ENCODE results near the gene KRTCAP3. TPM values are rescaled to one million over a fixed set of nuclear protein-coding genes. Genes with fewer than 3 reads are reported as not detected.

The KRTCAP3 gene
- total and polyA plus RNA-seq, 2 experiments from 2014 or later = 1.3 to 2.0 TPM

GRCh38 chr2:27445615-27446014 is 3.4 kb downstream of the KRTCAP3 start:
- DNase-seq (ENCODE audit: low read depth in 1 of 2, low spot score in 1 of 2) = no peak
- TF ChIP-seq CTCF (IDR thresholded peaks at IDR 0.05; ENCODE audit: low read depth, low read length) = no peak
- Histone ChIP-seq H3K27me3 (no peaks in the 10 kb centered on the region), H3K4me1 (ENCODE audit: low read depth) (no peaks in the 10 kb centered on the region), H3K27ac (no peak overlapping the region), H3K9me3 (ENCODE audit: low read depth) (no peaks in the 10 kb centered on the region), H3K4me3 (no peak overlapping the region), H3K36me3 (peaks cover 27% of the 10 kb centered on the region)

DNA sequence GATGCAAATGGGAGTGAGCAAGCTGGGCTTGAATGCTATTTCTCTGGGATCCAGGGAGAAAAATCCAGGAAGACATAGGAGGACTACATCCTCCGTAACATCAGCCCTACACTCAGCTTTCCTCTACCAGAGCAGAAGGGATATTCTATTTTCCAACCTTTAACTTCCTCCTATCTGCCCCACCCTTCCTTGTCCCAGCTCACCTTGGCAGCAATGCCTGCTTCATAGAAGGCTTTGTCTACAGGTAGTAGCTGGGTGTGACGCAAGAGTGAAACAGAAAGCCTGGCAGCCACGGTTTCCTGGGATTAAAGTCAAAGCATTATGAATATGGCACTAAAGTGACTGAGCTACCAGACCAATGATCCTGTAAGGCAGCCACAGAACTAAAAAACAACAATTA is 3.9 kb downstream of the KRTCAP3 start:
- H3K4me3 ChIP-seq = no peak overlapping the region
- no peak for TF ChIP-seq CTCF (IDR thresholded peaks at IDR 0.05; ENCODE audit: low read depth, low read length)
- H3K36me3 ChIP-seq = peaks cover 24% of the 10 kb centered on the region
- H3K27me3 ChIP-seq = no peaks in the 10 kb centered on the region
- no peak overlapping the region for H3K27ac ChIP-seq
- H3K4me1 ChIP-seq (ENCODE audit: low read depth) = no peaks in the 10 kb centered on the region
- H3K9me3 ChIP-seq (ENCODE audit: low read depth) = no peaks in the 10 kb centered on the region
- no peak for DNase-seq (ENCODE audit: low read depth in 1 of 2, low spot score in 1 of 2)

DNA sequence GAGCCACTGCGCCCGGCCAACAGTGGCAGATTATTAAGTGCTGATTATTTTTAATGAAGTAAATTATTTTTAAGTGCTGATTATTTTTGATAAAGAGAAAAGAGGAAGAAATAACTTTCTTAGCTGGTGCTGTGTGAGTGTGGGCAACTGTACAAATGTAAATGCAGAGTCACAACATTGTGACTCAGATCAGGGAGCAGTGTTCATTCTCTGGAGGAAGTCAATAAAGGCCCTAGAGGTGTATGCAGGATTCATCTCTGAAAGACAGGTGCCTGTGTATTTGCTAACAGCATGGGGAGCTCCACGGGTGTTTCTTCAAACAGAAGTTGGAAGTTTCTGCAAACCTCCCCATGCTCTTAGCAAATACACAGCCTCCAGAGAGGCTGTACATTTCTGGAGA is 6.2 kb downstream of the KRTCAP3 start:
- TF ChIP-seq CTCF (IDR thresholded peaks at IDR 0.05; ENCODE audit: low read depth, low read length) = no peak
- Histone ChIP-seq H3K27ac (no peak overlapping the region), H3K4me3 (no peak overlapping the region), H3K9me3 (ENCODE audit: low read depth) (no peaks in the 10 kb centered on the region), H3K27me3 (no peaks in the 10 kb centered on the region), H3K4me1 (ENCODE audit: low read depth) (no peaks in the 10 kb centered on the region), H3K36me3 (peaks cover 31% of the 10 kb centered on the region)
- DNase-seq (ENCODE audit: low read depth in 1 of 2, low spot score in 1 of 2) = no peak

GRCh38 chr2:27451095-27451494 is 8.9 kb downstream of the KRTCAP3 start:
- Histone ChIP-seq H3K4me3 (no peak overlapping the region), H3K27ac (no peak overlapping the region), H3K36me3 (peaks cover 36% of the 10 kb centered on the region), H3K27me3 (no peaks in the 10 kb centered on the region), H3K9me3 (ENCODE audit: low read depth) (no peaks in the 10 kb centered on the region), H3K4me1 (ENCODE audit: low read depth) (no peaks in the 10 kb centered on the region)
- TF ChIP-seq CTCF (IDR thresholded peaks at IDR 0.05; ENCODE audit: low read depth, low read length) = no peak
- DNase-seq (ENCODE audit: low read depth in 1 of 2, low spot score in 1 of 2) = no peak

- Histone ChIP-seq H3K27ac (no peak overlapping the region), H3K4me1 (ENCODE audit: low read depth) (no peaks in the 10 kb centered on the region), H3K27me3 (no peaks in the 10 kb centered on the region), H3K9me3 (ENCODE audit: low read depth) (no peaks in the 10 kb centered on the region), H3K4me3 (no peak overlapping the region), H3K36me3 (peaks cover 47% of the 10 kb centered on the region)
- TF ChIP-seq CTCF (IDR thresholded peaks at IDR 0.05; ENCODE audit: low read depth, low read length) = no peak
- DNase-seq (ENCODE audit: low read depth in 1 of 2, low spot score in 1 of 2) = no peak
These were observed 11.8 kb downstream of the KRTCAP3 start for GRCh38 chr2:27453968-27454367.

DNA sequence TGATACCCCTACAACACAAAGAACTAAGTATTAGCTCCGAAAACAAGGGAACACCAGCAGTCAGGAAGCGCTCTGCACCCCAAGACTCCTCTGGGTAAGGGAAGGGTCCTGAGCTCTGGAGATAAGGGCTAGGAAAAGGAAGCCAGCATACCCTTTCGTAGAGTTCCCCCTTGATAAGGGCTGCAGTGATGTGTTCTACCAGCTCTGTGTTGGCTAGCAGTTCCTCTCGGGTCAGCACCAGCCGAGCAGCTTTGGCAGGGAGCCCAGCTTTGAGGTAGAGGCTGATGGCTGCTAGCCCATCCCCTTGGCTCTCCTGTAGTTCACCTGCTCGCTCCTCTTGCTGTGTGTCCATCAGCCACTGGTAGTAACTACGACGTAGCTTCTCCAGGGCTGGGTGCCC is 18.9 kb downstream of the KRTCAP3 start:
- peaks cover 30% of the 10 kb centered on the region for H3K36me3 ChIP-seq
- no peak overlapping the region for H3K4me3 ChIP-seq
- DNase-seq (ENCODE audit: low read depth in 1 of 2, low spot score in 1 of 2) = no peak
- no peaks in the 10 kb centered on the region for H3K27me3 ChIP-seq
- H3K27ac ChIP-seq = no peak overlapping the region
- TF ChIP-seq CTCF (IDR thresholded peaks at IDR 0.05; ENCODE audit: low read depth, low read length) = no peak
- no peaks in the 10 kb centered on the region for H3K4me1 ChIP-seq (ENCODE audit: low read depth)
- no peaks in the 10 kb centered on the region for H3K9me3 ChIP-seq (ENCODE audit: low read depth)
